ENCODE measurements around the gene ANGPT4. TPM values are rescaled to one million over a fixed set of nuclear protein-coding genes. Genes with fewer than 3 reads are reported as not detected.

ANGPT4 gene
- total and polyA plus RNA-seq, 10 of the 15 experiments (the other 5 are each of a cell fraction or from before 2014, with no cell fraction given) = 0.01 to 0.16 TPM; not detected in 8

- TF ChIP-seq BCLAF1 (IDR thresholded peaks at IDR 0.05) = no peak
- no peak for TF ChIP-seq SMARCA5 (IDR thresholded peaks at IDR 0.05)
- TF ChIP-seq BACH1 (IDR thresholded peaks at IDR 0.05; ENCODE audit: borderline replicate concordance) = no peak
- TF ChIP-seq SMAD5 (IDR thresholded peaks at IDR 0.05; ENCODE audit: low read depth) = no peak
- TF ChIP-seq MAX (IDR thresholded peaks at IDR 0.05; ENCODE audit: low read depth, low read length) = no peak
Measured at GRCh38 chr20:890666-891057, 25.5 kb downstream of the ANGPT4 start (continued).

- FAIRE-seq = no peak
- Histone ChIP-seq H3K36me3 (ENCODE audit: control insufficient read depth in 2 of 2, insufficient read depth in 2 of 2, low read length in 1 of 2) (no peaks in the 10 kb centered on the region), H3K27me3 (replicated peaks in 1 of 2; ENCODE audit: control insufficient read depth in 2 of 2, insufficient read depth in 2 of 2, low read length in 1 of 2) (no peaks in the 10 kb centered on the region; a peak in 1 of 4 replicates), H3K79me2 (ENCODE audit: control insufficient read depth, insufficient read depth, low read length) (no peaks in the 10 kb centered on the region), H3K9me3 (replicated peaks; ENCODE audit: control insufficient read depth, insufficient read depth, low read length) (no peaks in the 10 kb centered on the region; the same call in 2 of the 3 replicates), H3K4me1 (ENCODE audit: control insufficient read depth, insufficient read depth, low read length) (peaks cover 4% of the 10 kb centered on the region), H3K9ac (ENCODE audit: control insufficient read depth, insufficient read depth, low read length) (no peak overlapping the region), H3K4me3 (no peak overlapping the region), H2AFZ (ENCODE audit: control insufficient read depth, low read depth, low read length) (no peak overlapping the region), H3K4me2 (ENCODE audit: control insufficient read depth, insufficient read depth) (no peak overlapping the region), H4K20me1 (ENCODE audit: control insufficient read depth, insufficient read depth) (no peaks in the 10 kb centered on the region), H3K27ac (ENCODE audit: control insufficient read depth, insufficient read depth) (no peak overlapping the region)
- no TSS peak for BruUV-seq (replicated peaks)
- ChIA-PET SMC1A (ENCODE audit: uncharacterized antibody, unreplicated experiment) (interaction anchor here (1.2 kb wide), 1 partner anchor 26 kb away, joined by 3 read pairs; no protein-coding TSS in a partner anchor), CTCF (interaction anchor here (1.2 to 1.5 kb wide), 2 partner anchors 14 to 67 kb away, joined by 3 read pairs; no protein-coding TSS in a partner anchor), POLR2A (no interaction called here), RAD21 (ENCODE audit: unreplicated experiment) (no interaction called here)
- in situ Hi-C loops (cut with MboI) = no loop called here
- no peak for DNase-seq (ENCODE audit: low read depth, low spot score)
- ATAC-seq = no peak
- intact Hi-C loops (cut with micrococcal nuclease; ENCODE audit: unreplicated experiment) = no loop called here
- 43% methylated on average over 8 of the region's 10 CpGs for WGBS (ENCODE audit: insufficient coverage, insufficient replicate concordance, low lambda C conversion rate, missing lambda C conversion rate)
- TF ChIP-seq REST (IDR thresholded peaks at IDR 0.05; ENCODE audit: low read depth, low read length) = no peak
- TF ChIP-seq EED (IDR thresholded peaks at IDR 0.05; ENCODE audit: low read depth) = no peak
- TF ChIP-seq MTA2 (IDR thresholded peaks at IDR 0.05; ENCODE audit: low read depth) = no peak
- TF ChIP-seq SMAD1 (IDR thresholded peaks at IDR 0.05; ENCODE audit: low read depth, partially characterized antibody) = no peak
- no peak for TF ChIP-seq YY1 (IDR thresholded peaks at IDR 0.05; ENCODE audit: low read depth, low read length)
- TF ChIP-seq PML (IDR thresholded peaks at IDR 0.05; ENCODE audit: low read length) = no peak
- no peak for TF ChIP-seq IRF5 (IDR thresholded peaks at IDR 0.05; ENCODE audit: borderline replicate concordance)
- TF ChIP-seq E4F1 (IDR thresholded peaks at IDR 0.05; ENCODE audit: borderline replicate concordance, partially characterized antibody) = no peak
Measured at GRCh38 chr20:889932-890463, 26.1 kb downstream of the ANGPT4 start.
